GM23248 (cell line): ENCODE measurements around the gene OR2K2. TPM values are rescaled to one million over a fixed set of nuclear protein-coding genes. Genes with fewer than 3 reads are reported as not detected.
"Not testable (repeated sequence)": the region's sequence is repeated elsewhere in the genome, so short reads cannot be mapped to it uniquely, and the experiment has no call there.

Experiments
- DNase-seq: peaks from one replicate; pipeline ENCODE4 v3.0.0-alpha.2; 2015
- H2AFZ ChIP-seq: fragments of 200-600 bp; sonication (generic); 2 replicates; pipeline ENCODE4 v1.6.1; 2016; ENCODE audit warnings: antibody characterized with exemption
- H3F3A ChIP-seq: fragments of 200-600 bp; sonication (generic); 2 replicates; pipeline ENCODE4 v1.6.1; 2016; ENCODE audit warnings: mild to moderate bottlenecking, antibody characterized with exemption, mixed run types; ENCODE audit not compliant: insufficient read depth
- H3K27ac ChIP-seq: fragments of 200-600 bp; sonication (generic); 2 replicates; pipeline ENCODE4 v1.5.1; 2016; ENCODE audit warnings: mild to moderate bottlenecking
- H3K27me3 ChIP-seq: fragments of 200-600 bp; sonication (generic); replicated peaks from 2 replicates; pipeline ENCODE4 v1.6.1; 2016; ENCODE audit warnings: mild to moderate bottlenecking; ENCODE audit not compliant: insufficient read depth
- H3K36me3 ChIP-seq: fragments of 200-600 bp; sonication (generic); 2 replicates; pipeline ENCODE4 v1.6.1; 2016; ENCODE audit warnings: low read depth, mild to moderate bottlenecking
- H3K4me1 ChIP-seq: fragments of 200-600 bp; sonication (generic); 2 replicates; pipeline ENCODE4 v1.6.1; 2016; ENCODE audit warnings: mild to moderate bottlenecking; ENCODE audit not compliant: insufficient read depth
- H3K4me2 ChIP-seq: fragments of 200-600 bp; sonication (generic); one replicate; pipeline ENCODE4 v1.6.1; 2016; ENCODE audit warnings: mild to moderate bottlenecking; ENCODE audit not compliant: unreplicated experiment
- H3K4me3 ChIP-seq: fragments of 200-600 bp; sonication (generic); 2 replicates; pipeline ENCODE4 v1.5.1; 2016; ENCODE audit warnings: mild to moderate bottlenecking
- H3K79me2 ChIP-seq: fragments of 200-600 bp; sonication (generic); 2 replicates; pipeline ENCODE4 v1.6.1; 2016; ENCODE audit warnings: mild to moderate bottlenecking; ENCODE audit not compliant: insufficient read depth
- H3K9ac ChIP-seq: fragments of 200-600 bp; sonication (generic); 2 replicates; pipeline ENCODE4 v1.6.1; 2016; ENCODE audit warnings: mild to moderate bottlenecking
- H3K9me2 ChIP-seq: fragments of 200-600 bp; sonication (generic); 2 replicates; pipeline ENCODE4 v1.6.1; 2016; ENCODE audit warnings: mixed run types, mild to moderate bottlenecking, moderate library complexity; ENCODE audit not compliant: insufficient read depth
- H3K9me3 ChIP-seq: fragments of 200-600 bp; sonication (generic); one replicate; pipeline ENCODE4 v1.6.1; 2017; ENCODE audit warnings: low read depth
- H4K20me1 ChIP-seq: fragments of 200-600 bp; sonication (generic); 2 replicates; pipeline ENCODE4 v1.6.0; 2016; ENCODE audit not compliant: insufficient read depth
- EZH2 ChIP-seq: fragments of 200-600 bp; sonication (generic); IDR thresholded peaks from 2 replicates; pipeline ENCODE4 v1.6.1; 2018; ENCODE audit warnings: antibody characterized with exemption, mild to moderate bottlenecking; ENCODE audit not compliant: insufficient read depth, poor library complexity, severe bottlenecking
- EZH2phosphoT487 ChIP-seq: fragments of 200-600 bp; sonication (generic); IDR thresholded peaks from 2 replicates; pipeline ENCODE4 v1.6.1; 2018; ENCODE audit warnings: antibody characterized with exemption, moderate library complexity, mild to moderate bottlenecking, low read depth; ENCODE audit not compliant: insufficient read depth
- WGBS, 2 experiments: methylation state at CpG; one replicate each; pipeline ENCODE4 v1.1.6; 2015 to 2017; ENCODE audit warnings: low lambda C conversion rate in 2 of 2, low coverage in 1 of 2; ENCODE audit errors: missing lambda C conversion rate in 2 of 2; 5-methylcytosine and 5-hydroxymethylcytosine counted together
- in situ Hi-C: fragments of 300-500 bp; cut with MboI; formaldehyde crosslinking; loops from 2 replicates; pipeline ENCODE4 v1.15.0; 2020
- polyA plus RNA-seq: library from polyadenylated mRNA; unstranded; fragments of >200 nt; fragmentation: Nextera tagmentation; extraction: Ambion mirVana; gene quantifications from 2 replicates; pipeline ENCODE4 v1.2.1, GENCODE V29; 2016
- total RNA-seq: library from RNA; depleted of rRNA; stranded (reverse); fragments of >200 nt; shearing (Covaris generic); gene quantifications from 2 replicates; pipeline ENCODE4 v1.2.3, GENCODE V29; 2014

Gene OR2K2
- total and polyA plus RNA-seq, 2 experiments from 2014 or later = not detected

DNA sequence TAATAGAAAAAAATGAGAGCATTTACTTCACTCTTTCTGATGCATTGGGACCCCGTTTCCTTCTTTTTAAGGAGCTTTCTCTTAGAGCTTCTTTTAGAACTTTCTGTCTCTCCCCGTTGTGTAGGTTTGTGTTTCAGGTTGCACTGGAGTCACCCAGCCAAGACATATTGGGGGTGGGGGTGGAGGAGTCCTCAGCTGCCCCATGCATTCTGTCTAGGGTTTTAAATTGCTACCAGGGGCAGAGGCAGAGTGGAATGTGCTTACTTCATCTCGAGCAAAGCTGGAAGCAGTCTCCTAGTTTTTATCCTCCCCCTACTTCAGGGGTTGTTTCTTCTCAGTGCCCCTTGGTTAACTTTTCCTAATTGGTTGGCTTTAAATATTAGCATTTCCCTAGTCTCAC is 9.4 kb downstream of the OR2K2 start:
- Histone ChIP-seq H3K27ac (no peak overlapping the region), H3K4me2 (no peak overlapping the region), H3F3A (no peaks in the 10 kb centered on the region), H4K20me1 (no peaks in the 10 kb centered on the region), H3K36me3 (no peaks in the 10 kb centered on the region), H3K4me1 (no peaks in the 10 kb centered on the region), H3K27me3 (no peaks in the 10 kb centered on the region), H2AFZ (no peak overlapping the region), H3K79me2 (no peaks in the 10 kb centered on the region), H3K9me3 (no peaks in the 10 kb centered on the region), H3K9me2 (no peaks in the 10 kb centered on the region), H3K9ac (no peak overlapping the region), H3K4me3 (no peak overlapping the region)
- in situ Hi-C loops = no loop called here
- DNase-seq = no peak
- WGBS, 2 experiments = 47 to 49% methylated on average over 3 of the region's 3 CpGs
- TF ChIP-seq EZH2 = no peak
- TF ChIP-seq EZH2phosphoT487 = no peak

DNA sequence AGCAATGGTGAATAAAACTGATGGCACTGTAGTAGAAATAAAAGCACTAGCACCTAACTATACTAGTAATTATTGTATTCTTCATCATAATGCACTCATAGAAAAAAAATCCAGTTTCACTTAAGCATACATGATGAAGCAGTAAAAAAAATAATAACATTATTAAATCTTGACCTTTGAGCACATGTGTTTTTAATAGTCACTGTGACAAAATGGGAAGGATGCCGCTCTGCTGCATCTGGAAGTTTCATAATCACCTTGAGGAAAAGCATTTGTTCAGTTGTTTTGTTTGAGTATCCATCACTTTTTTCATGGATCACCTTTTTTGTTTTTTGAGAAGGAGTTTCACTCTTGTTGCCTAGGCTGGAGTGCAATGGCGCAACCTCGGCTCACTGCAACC is 13.2 kb downstream of the OR2K2 start:
- in situ Hi-C loops = no loop called here

DNA sequence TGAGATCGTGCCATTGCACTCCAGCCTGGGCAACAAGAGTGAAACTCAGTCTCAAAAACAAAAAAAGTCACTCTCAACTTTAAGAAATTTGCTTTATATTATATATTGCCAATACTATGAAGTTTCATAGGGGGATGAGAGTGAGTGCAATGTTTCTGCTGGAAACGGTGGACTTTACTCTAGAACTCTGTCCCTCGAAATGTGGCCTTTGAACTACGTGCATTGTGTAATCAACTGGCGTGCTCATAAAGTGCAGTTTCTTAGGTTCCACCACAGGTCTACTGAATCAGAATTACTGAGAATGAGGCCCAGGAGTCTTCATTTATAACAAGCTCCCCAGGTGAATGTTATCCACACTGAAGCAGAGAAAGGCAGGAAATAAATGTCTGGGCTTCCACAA is 24.1 kb downstream of the OR2K2 start:
- Histone ChIP-seq H3F3A (peaks cover 4% of the 10 kb centered on the region; the same call in 1 of the 2 replicates), H3K27ac (no peak overlapping the region), H3K4me2 (no peak overlapping the region), H3K9me2 (no peaks in the 10 kb centered on the region), H2AFZ (no peak overlapping the region), H3K9ac (no peak overlapping the region), H3K79me2 (no peaks in the 10 kb centered on the region), H4K20me1 (no peaks in the 10 kb centered on the region), H3K4me3 (no peak overlapping the region), H3K36me3 (no peaks in the 10 kb centered on the region), H3K4me1 (peaks cover 7% of the 10 kb centered on the region; the same call in 1 of the 2 replicates), H3K9me3 (no peaks in the 10 kb centered on the region), H3K27me3 (no peaks in the 10 kb centered on the region)
- in situ Hi-C loops = no loop called here
- TF ChIP-seq EZH2 = no peak
- no peak for TF ChIP-seq EZH2phosphoT487
- DNase-seq = no peak
- WGBS, 2 experiments = 98% methylated on average over 5 of the region's 5 CpGs

More for the DNA sequence above, 13.2 kb downstream of the OR2K2 start:
- Histone ChIP-seq H2AFZ (no peak overlapping the region), H4K20me1 (no peaks in the 10 kb centered on the region), H3K27ac (no peak overlapping the region), H3K9ac (no peak overlapping the region), H3K27me3 (no peaks in the 10 kb centered on the region), H3K9me2 (no peaks in the 10 kb centered on the region), H3F3A (no peaks in the 10 kb centered on the region), H3K4me3 (no peak overlapping the region), H3K36me3 (no peaks in the 10 kb centered on the region), H3K9me3 (no peaks in the 10 kb centered on the region), H3K79me2 (no peaks in the 10 kb centered on the region), H3K4me1 (no peaks in the 10 kb centered on the region), H3K4me2 (peak overlapping the region; percentile 3)
- no peak for TF ChIP-seq EZH2phosphoT487
- no peak for TF ChIP-seq EZH2
- 45 to 47% methylated on average over 3 of the region's 3 CpGs for WGBS, 2 experiments
- DNase-seq = peak; percentile 68

DNA sequence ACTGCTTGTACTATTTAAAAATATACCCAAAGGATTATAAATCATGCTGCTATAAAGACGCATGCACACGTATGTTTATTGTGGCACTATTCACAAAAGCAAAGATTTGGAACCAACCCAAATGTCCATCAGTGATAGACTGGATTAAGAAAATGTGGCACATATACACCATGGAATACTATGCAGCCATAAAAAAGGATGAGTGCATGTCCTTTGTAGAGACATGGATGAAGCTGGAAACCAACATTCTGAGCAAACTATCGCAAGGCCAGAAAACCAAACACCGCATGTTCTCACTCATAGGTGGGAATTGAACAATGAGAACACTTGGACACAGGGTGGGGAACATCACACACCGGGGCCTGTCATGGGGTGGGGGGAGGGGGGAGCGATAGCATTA is 26.0 kb downstream of the OR2K2 start:
- H3K9ac ChIP-seq, DNase-seq, H2AFZ ChIP-seq, H4K20me1 ChIP-seq, H3K9me3 ChIP-seq, H3K27ac ChIP-seq, H3K4me2 ChIP-seq, H3K79me2 ChIP-seq, H3K4me3 ChIP-seq, H3K9me2 ChIP-seq, H3K27me3 ChIP-seq, H3K36me3 ChIP-seq: not testable (repeated sequence)
- 93 to 99% methylated on average over 4 to 6 of the region's 6 CpGs for WGBS, 2 experiments
- Histone ChIP-seq H3F3A (peaks cover 11% of the 10 kb centered on the region; the same call in 1 of the 2 replicates), H3K4me1 (peaks cover 24% of the 10 kb centered on the region)
- in situ Hi-C loops = loop anchor here (5.0 kb wide), 1 partner anchor 667 kb away; no protein-coding TSS in a partner anchor

DNA sequence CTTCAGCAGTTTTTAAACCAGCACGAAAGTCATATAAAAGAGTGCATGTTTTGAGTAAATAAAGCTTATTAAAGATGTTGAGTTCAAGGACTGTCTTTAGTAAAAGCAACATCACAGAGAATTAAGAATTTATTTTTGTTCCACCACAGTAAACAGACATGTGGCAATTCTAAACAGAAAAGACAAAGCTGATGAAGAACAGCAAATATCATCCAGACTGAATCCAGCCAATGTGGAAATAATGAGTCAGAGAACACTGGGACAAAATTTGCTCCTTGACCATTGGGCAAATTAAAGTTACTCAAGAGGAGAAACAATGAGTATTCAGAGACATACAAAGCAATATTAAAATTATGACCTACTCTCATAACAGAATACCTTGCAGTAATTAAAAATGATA is 28.8 kb downstream of the OR2K2 start:
- no peaks in the 10 kb centered on the region for H3K79me2 ChIP-seq
- H3F3A ChIP-seq = peaks cover 16% of the 10 kb centered on the region; the same call in 1 of the 2 replicates
- H3K36me3 ChIP-seq = no peaks in the 10 kb centered on the region
- in situ Hi-C loops = loop anchor here (5.0 kb wide), 1 partner anchor 664 kb away; no protein-coding TSS in a partner anchor
- no peak overlapping the region for H3K4me3 ChIP-seq
- WGBS, 2 experiments = 45 to 61% methylated on average over 1 of the region's 1 CpG
- no peak overlapping the region for H3K27ac ChIP-seq
- peaks cover 29% of the 10 kb centered on the region for H3K4me1 ChIP-seq
- no peaks in the 10 kb centered on the region for H4K20me1 ChIP-seq
- H3K9me2 ChIP-seq = no peaks in the 10 kb centered on the region
- no peak for TF ChIP-seq EZH2phosphoT487
- no peak for TF ChIP-seq EZH2
- no peak overlapping the region for H3K9ac ChIP-seq
- DNase-seq = peak; percentile 85
- H3K9me3 ChIP-seq = no peaks in the 10 kb centered on the region
- H3K4me2 ChIP-seq = no peak overlapping the region
- H2AFZ ChIP-seq = no peak overlapping the region
- no peaks in the 10 kb centered on the region for H3K27me3 ChIP-seq
